ENCODE results near the gene C14orf180. TPM values are rescaled to one million over a fixed set of nuclear protein-coding genes. Genes with fewer than 3 reads are reported as not detected.

Gene C14orf180
- total and polyA plus RNA-seq, 2 donors = 0.18 to 0.42 TPM

DNA sequence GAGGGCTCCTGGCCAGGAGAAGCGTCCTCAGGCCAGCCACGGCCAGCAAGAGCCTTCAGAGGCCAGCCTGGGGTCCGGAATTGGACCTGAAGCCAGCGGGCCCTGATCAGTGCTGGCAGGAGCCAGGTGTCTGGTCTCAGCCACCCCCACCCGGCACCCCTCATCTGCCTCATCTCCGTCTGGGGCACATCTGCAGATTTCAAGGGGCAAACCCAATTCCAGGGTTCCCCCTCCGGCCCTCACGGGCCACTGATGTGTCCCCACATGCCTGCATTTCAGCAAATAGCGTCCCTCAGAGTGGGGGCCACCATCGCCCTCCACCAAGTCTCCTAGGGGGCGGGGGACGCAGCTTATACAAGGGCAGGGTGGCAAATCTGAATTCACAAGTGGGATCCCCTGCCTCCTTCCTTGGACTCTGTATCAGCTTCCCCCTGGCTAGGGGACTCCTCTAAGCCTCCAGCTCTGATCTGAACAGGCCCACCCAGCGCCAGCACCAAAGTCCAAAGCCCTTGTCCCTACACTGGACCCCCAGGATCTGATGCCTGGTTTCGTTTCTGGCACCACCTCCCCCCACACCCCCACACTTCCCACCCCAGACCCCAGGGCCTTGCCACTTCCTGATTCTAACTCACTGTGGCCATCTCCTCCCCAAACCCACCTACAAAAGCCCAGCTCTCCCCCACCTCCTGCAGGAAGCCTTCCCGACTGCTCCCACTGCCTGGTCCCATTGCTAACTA, 14.9 kb downstream of the C14orf180 start:
- Histone ChIP-seq H3K36me3 (ENCODE audit: control insufficient read depth in 2 of 2, insufficient read depth in 2 of 2, low read length in 1 of 2) (no peaks in the 10 kb centered on the region), H3K4me1 (ENCODE audit: control insufficient read depth in 2 of 2, insufficient read depth in 2 of 2, low read length in 2 of 2) (no peaks in the 10 kb centered on the region), H3K27ac (ENCODE audit: low read depth in 1 of 2, low read length in 1 of 2) (no peak overlapping the region), H3K9me3 (ENCODE audit: control insufficient read depth in 2 of 2, insufficient read depth in 1 of 2, low read length in 1 of 2) (peaks cover 0 to 1% of the 10 kb centered on the region in 2 donors), H3K27me3 (ENCODE audit: control insufficient read depth in 2 of 2, insufficient read depth in 1 of 2, low read length in 1 of 2) (peaks cover 0 to 2% of the 10 kb centered on the region in 2 donors), H3K4me3 (ENCODE audit: low read length in 2 of 2) (no peak overlapping the region)
- 85% methylated on average over 15 of the region's 15 CpGs for WGBS
- no peak for DNase-seq (ENCODE audit: low read depth in 6 of 9, low spot score in 9 of 9)

DNA sequence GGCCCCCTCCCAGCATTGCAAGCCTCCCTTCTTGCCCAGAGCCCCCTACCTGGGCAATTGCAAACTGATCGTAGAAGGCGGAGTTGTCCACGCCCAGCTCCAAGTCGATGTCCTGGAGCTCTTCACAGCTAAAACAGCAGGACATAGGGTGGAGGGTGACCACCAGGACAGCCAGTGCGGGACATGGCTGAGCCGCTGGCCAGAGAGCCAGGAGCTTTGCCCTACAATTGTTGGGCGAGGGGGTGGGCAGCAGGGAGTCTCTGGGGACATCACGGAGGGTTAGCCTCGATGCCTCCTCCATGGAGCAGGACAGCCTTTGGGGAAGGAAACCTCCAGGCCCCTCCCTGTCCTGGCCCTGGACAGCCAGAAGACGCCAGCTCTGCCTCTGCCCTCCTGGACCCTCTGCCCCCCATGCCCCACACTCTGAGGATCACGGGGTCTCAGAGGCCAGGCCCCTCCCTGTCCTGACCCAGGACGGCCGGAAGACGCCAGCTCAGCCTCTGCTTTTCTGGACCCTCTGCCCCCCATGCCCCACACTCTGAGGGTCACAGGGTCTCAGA, 15.6 kb downstream of the C14orf180 start:
- Histone ChIP-seq H3K27ac (ENCODE audit: low read depth in 1 of 2, low read length in 1 of 2) (no peak overlapping the region), H3K9me3 (ENCODE audit: control insufficient read depth in 2 of 2, insufficient read depth in 1 of 2, low read length in 1 of 2) (peaks cover 0 to 1% of the 10 kb centered on the region in 2 donors), H3K4me3 (ENCODE audit: low read length in 2 of 2) (no peak overlapping the region), H3K27me3 (ENCODE audit: control insufficient read depth in 2 of 2, insufficient read depth in 1 of 2, low read length in 1 of 2) (peaks cover 0 to 4% of the 10 kb centered on the region in 2 donors), H3K4me1 (ENCODE audit: control insufficient read depth in 2 of 2, insufficient read depth in 2 of 2, low read length in 2 of 2) (no peaks in the 10 kb centered on the region), H3K36me3 (ENCODE audit: control insufficient read depth in 2 of 2, insufficient read depth in 2 of 2, low read length in 1 of 2) (no peaks in the 10 kb centered on the region)
- 87% methylated on average over 14 of the region's 14 CpGs for WGBS
- DNase-seq (ENCODE audit: low read depth in 6 of 9, low spot score in 9 of 9) = no peak

DNA sequence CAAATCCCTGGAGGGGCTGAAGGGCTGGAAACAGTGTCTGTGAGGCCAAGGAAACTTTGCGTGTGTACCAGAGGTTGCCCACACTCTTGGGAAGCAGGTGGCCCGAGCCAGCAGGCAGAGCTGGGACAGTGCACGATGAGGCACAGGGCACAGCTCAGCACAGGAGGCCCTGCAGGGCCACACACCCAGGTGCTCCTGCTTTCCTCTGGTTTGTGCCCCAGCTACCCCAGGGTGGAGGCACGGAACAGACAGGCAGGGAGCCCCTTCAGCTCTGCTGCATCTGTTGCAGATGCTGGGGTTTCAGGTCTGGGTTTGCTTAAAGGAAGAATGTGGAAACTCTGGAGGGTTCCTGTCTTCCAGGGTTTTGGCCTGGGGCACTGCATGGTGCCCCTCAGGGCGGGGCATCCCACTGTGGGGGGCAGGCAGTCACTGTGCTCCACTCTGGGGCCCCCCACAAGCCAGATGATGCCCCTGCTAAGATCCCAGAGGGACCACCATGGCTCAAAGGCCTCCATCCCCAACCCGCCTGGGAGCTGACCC, 16.4 kb downstream of the C14orf180 start:
- no peak for DNase-seq (ENCODE audit: low read depth in 6 of 9, low spot score in 9 of 9)
- no peak overlapping the region for H3K4me3 ChIP-seq (ENCODE audit: low read length in 2 of 2)
- 86% methylated on average over 6 of the region's 6 CpGs for WGBS
- H3K27me3 ChIP-seq (ENCODE audit: control insufficient read depth in 2 of 2, insufficient read depth in 1 of 2, low read length in 1 of 2) = peaks cover 0 to 4% of the 10 kb centered on the region in 2 donors
- no peaks in the 10 kb centered on the region for H3K4me1 ChIP-seq (ENCODE audit: control insufficient read depth in 2 of 2, insufficient read depth in 2 of 2, low read length in 2 of 2)
- H3K27ac ChIP-seq (ENCODE audit: low read depth in 1 of 2, low read length in 1 of 2) = no peak overlapping the region
- no peaks in the 10 kb centered on the region for H3K36me3 ChIP-seq (ENCODE audit: control insufficient read depth in 2 of 2, insufficient read depth in 2 of 2, low read length in 1 of 2)
- H3K9me3 ChIP-seq (ENCODE audit: control insufficient read depth in 2 of 2, insufficient read depth in 1 of 2, low read length in 1 of 2) = peaks cover 0 to 1% of the 10 kb centered on the region in 2 donors

DNA sequence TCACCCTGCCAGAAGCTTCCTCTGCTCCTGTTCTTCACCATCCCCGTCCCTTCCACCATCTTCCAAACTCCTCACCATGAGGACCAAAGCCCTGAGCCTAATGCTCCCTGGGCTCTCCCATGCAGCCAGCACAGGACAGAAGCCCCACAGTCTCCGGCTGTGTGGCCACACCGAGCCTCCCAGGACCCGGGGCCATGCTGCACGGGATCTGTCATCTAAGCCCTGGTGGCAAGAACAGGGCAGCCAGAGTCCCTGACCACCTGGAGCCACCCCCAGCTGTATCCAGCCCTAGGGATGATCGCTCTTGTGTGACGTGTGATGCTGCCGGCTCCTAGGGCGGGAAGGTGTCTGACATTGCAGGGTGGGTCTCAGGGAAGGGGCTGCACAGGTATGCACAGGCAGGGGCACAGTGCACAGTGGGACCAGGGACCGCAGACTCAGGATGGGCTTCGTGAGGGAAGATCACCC, 16.9 kb downstream of the C14orf180 start:
- H3K36me3 ChIP-seq (ENCODE audit: control insufficient read depth in 2 of 2, insufficient read depth in 2 of 2, low read length in 1 of 2) = no peaks in the 10 kb centered on the region
- no peak for DNase-seq (ENCODE audit: low read depth in 6 of 9, low spot score in 9 of 9)
- H3K4me3 ChIP-seq (ENCODE audit: low read length in 2 of 2) = no peak overlapping the region
- H3K27me3 ChIP-seq (ENCODE audit: control insufficient read depth in 2 of 2, insufficient read depth in 1 of 2, low read length in 1 of 2) = peaks cover 0 to 4% of the 10 kb centered on the region in 2 donors
- H3K9me3 ChIP-seq (ENCODE audit: control insufficient read depth in 2 of 2, insufficient read depth in 1 of 2, low read length in 1 of 2) = peaks cover 0 to 1% of the 10 kb centered on the region in 2 donors
- WGBS = 93% methylated on average over 11 of the region's 11 CpGs
- no peak overlapping the region for H3K27ac ChIP-seq (ENCODE audit: low read depth in 1 of 2, low read length in 1 of 2)
- H3K4me1 ChIP-seq (ENCODE audit: control insufficient read depth in 2 of 2, insufficient read depth in 2 of 2, low read length in 2 of 2) = no peaks in the 10 kb centered on the region

DNA sequence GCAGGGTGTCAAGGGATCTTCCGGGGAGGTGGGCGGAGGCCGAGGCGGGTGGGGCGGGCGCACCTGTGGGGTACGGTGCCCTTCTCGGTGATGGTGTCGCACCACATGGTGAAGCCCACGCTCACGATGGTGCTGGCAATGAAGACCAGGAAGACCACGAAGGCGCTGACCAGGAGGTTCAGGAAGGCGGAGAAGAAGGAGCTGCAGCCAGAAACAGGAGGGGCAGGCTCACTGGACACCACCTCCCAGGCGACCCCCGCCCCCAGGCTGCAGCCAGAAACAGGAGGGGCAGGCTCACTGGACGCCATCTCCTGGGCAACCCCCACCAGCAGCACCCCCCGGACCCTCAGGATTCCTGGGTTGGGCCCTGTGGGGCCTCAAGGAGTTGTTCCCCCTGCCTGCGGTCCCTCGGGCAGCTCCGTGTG, 17.4 kb downstream of the C14orf180 start:
- WGBS = 90% methylated on average over 21 of the region's 21 CpGs
- no peaks in the 10 kb centered on the region for H3K4me1 ChIP-seq (ENCODE audit: control insufficient read depth in 2 of 2, insufficient read depth in 2 of 2, low read length in 2 of 2)
- no peak overlapping the region for H3K27ac ChIP-seq (ENCODE audit: low read depth in 1 of 2, low read length in 1 of 2)
- peaks cover 0 to 1% of the 10 kb centered on the region in 2 donors for H3K9me3 ChIP-seq (ENCODE audit: control insufficient read depth in 2 of 2, insufficient read depth in 1 of 2, low read length in 1 of 2)
- DNase-seq (ENCODE audit: low read depth in 6 of 9, low spot score in 9 of 9) = no peak
- H3K36me3 ChIP-seq (ENCODE audit: control insufficient read depth in 2 of 2, insufficient read depth in 2 of 2, low read length in 1 of 2) = no peaks in the 10 kb centered on the region
- H3K4me3 ChIP-seq (ENCODE audit: low read length in 2 of 2) = no peak overlapping the region
- peaks cover 0 to 8% of the 10 kb centered on the region in 2 donors for H3K27me3 ChIP-seq (ENCODE audit: control insufficient read depth in 2 of 2, insufficient read depth in 1 of 2, low read length in 1 of 2)

DNA sequence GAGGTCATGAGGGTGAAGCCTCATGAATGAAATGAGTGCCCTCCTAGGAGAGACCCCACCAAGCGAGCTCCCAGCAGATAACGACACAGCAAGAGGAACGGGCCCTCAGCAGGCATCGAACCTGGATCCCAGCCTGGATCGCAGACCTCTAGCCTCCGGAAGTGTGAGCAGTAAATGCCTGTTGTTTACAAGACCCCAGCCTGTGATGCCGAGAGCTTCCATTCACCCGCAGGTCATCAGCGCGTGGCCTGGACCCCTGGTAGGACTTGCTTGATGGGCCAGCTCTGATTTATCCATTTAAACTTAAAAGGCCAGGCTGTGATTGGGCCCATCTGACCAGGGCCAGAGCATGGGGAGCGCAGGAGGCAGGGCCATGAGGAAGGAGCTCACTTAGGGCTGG, 18.0 kb downstream of the C14orf180 start:
- no peak for DNase-seq (ENCODE audit: low read depth in 6 of 9, low spot score in 9 of 9)
- H3K36me3 ChIP-seq (ENCODE audit: control insufficient read depth in 2 of 2, insufficient read depth in 2 of 2, low read length in 1 of 2) = no peaks in the 10 kb centered on the region
- H3K9me3 ChIP-seq (ENCODE audit: control insufficient read depth in 2 of 2, insufficient read depth in 1 of 2, low read length in 1 of 2) = no peaks in the 10 kb centered on the region
- no peaks in the 10 kb centered on the region for H3K4me1 ChIP-seq (ENCODE audit: control insufficient read depth in 2 of 2, insufficient read depth in 2 of 2, low read length in 2 of 2)
- 81% methylated on average over 11 of the region's 11 CpGs for WGBS
- H3K4me3 ChIP-seq (ENCODE audit: low read length in 2 of 2) = no peak overlapping the region
- no peak overlapping the region for H3K27ac ChIP-seq (ENCODE audit: low read depth in 1 of 2, low read length in 1 of 2)
- H3K27me3 ChIP-seq (ENCODE audit: control insufficient read depth in 2 of 2, insufficient read depth in 1 of 2, low read length in 1 of 2) = peaks cover 0 to 13% of the 10 kb centered on the region in 2 donors

DNA sequence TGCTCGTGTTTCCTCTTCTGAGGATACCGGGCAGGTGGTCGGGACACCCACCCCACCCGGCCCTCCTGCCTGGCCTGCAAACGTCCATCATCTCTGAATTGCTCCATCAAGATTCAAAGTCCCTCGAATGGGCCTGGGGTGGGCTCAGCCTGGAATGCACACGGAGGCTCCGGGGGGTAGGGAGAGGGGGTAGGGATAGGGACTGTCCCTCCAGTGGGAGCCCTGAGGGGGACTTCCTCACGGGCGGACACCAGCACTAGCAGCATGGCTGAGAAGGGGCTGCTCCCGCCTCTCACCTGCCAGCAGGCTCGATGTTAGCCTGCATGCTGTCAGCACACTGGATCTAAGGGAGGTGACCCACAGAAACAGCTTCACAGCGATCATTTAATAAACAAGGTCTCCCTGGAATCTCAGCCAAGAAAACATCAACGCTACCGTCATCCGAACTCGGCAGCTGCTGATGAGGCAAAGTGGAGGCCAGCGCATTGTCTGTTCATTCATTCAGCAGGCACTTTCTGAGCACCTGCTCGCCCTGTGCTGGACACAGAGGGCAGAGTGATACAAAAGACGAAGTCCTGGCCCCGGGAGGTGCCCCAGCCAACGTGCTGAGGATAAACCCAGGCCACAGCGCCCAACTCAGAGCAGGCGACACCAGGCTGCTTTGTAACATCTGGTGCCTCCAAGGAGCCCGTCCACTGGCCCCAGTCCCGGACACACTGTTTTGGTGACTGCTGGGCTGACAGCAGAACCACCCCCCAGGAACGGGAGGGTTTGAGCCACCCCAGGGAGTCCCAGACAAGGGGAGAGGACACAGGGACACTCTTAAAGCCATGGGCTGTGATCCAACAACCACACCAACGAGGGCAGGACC, 18.7 kb downstream of the C14orf180 start:
- no peak overlapping the region for H3K4me3 ChIP-seq (ENCODE audit: low read length in 2 of 2)
- H3K27ac ChIP-seq (ENCODE audit: low read depth in 1 of 2, low read length in 1 of 2) = no peak overlapping the region
- 81% methylated on average over 28 of the region's 28 CpGs for WGBS
- H3K36me3 ChIP-seq (ENCODE audit: control insufficient read depth in 2 of 2, insufficient read depth in 2 of 2, low read length in 1 of 2) = no peaks in the 10 kb centered on the region
- no peaks in the 10 kb centered on the region for H3K9me3 ChIP-seq (ENCODE audit: control insufficient read depth in 2 of 2, insufficient read depth in 1 of 2, low read length in 1 of 2)
- H3K4me1 ChIP-seq (ENCODE audit: control insufficient read depth in 2 of 2, insufficient read depth in 2 of 2, low read length in 2 of 2) = no peaks in the 10 kb centered on the region
- H3K27me3 ChIP-seq (ENCODE audit: control insufficient read depth in 2 of 2, insufficient read depth in 1 of 2, low read length in 1 of 2) = peaks cover 0 to 20% of the 10 kb centered on the region in 2 donors
- DNase-seq (ENCODE audit: low read depth in 6 of 9, low spot score in 9 of 9) = no peak

DNA sequence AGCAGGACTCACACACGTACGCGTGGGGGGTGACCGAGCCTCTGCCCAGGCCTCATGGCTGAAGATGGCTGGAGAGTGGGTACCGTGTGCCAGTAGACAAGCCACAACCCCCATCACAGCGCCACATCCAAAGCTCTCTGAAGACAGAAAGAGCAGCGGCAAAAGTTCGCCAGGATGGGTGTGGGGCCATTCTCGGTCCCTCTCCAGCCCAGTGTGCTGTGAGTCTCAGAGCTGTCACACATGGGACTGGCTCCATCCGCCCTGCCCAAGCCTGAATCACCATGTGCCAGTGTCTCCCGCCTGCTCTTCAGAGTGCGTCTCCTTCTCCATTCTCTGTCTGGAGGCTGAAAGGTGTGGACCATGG, 19.3 kb downstream of the C14orf180 start:
- H3K4me3 ChIP-seq (ENCODE audit: low read length in 2 of 2) = no peak overlapping the region
- 96% methylated on average over 12 of the region's 12 CpGs for WGBS
- no peaks in the 10 kb centered on the region for H3K36me3 ChIP-seq (ENCODE audit: control insufficient read depth in 2 of 2, insufficient read depth in 2 of 2, low read length in 1 of 2)
- peaks cover 5 to 25% of the 10 kb centered on the region in 2 donors for H3K27me3 ChIP-seq (ENCODE audit: control insufficient read depth in 2 of 2, insufficient read depth in 1 of 2, low read length in 1 of 2)
- H3K4me1 ChIP-seq (ENCODE audit: control insufficient read depth in 2 of 2, insufficient read depth in 2 of 2, low read length in 2 of 2) = no peaks in the 10 kb centered on the region
- no peak for DNase-seq (ENCODE audit: low read depth in 6 of 9, low spot score in 9 of 9)
- no peak overlapping the region for H3K27ac ChIP-seq (ENCODE audit: low read depth in 1 of 2, low read length in 1 of 2)
- no peaks in the 10 kb centered on the region for H3K9me3 ChIP-seq (ENCODE audit: control insufficient read depth in 2 of 2, insufficient read depth in 1 of 2, low read length in 1 of 2)

All from thymus (tissue), 11 donors.